GM23248 (cell line): ENCODE measurements around the gene OLA1.

ENCODE experiments used
- EZH2 ChIP-seq: fragments of 200-600 bp; sonication (generic); IDR thresholded peaks from 2 replicates; pipeline ENCODE4 v1.6.1; 2018; ENCODE audit warnings: antibody characterized with exemption, mild to moderate bottlenecking; ENCODE audit not compliant: insufficient read depth, poor library complexity, severe bottlenecking
- EZH2phosphoT487 ChIP-seq: fragments of 200-600 bp; sonication (generic); IDR thresholded peaks from 2 replicates; pipeline ENCODE4 v1.6.1; 2018; ENCODE audit warnings: antibody characterized with exemption, moderate library complexity, mild to moderate bottlenecking, low read depth; ENCODE audit not compliant: insufficient read depth

DNA sequence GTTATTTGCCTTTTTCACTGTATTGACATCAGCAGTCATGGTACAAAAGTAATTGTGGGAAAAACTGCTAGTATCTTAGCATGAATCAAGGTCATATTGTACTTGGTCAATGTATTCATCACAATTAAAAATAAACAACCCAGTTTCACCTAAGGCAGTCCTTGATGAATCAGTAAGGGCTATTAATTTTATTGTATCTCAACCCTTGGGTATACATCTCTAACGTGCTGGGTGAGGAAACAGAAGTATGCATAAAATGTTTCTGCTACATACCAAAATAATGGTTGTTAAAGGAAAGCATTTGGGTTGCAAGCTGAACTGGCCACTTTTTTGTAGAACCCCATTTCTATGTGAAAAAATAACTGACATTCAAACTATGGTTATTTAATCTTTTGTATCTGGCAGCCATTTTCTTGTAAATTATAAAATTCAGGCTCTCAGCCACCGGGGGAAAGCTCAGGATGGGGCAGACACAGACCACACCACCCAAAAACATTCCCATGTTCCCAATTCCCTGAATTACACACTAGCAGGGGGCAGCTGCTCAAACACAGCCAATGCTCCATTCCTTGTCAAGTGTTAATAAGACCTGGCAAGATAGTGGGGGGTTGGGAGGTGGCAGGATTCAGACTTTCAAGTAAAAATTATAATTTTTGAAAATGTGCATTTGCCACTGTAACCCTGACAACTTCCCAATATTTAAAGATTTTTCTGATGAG lies 49.3 kb downstream of the OLA1 start:
- TF ChIP-seq EZH2 (no peak), EZH2phosphoT487 (no peak)
